Measurements from ENCODE around the gene CDC6.

- no peak for TF ChIP-seq POLR2AphosphoS5 (IDR thresholded peaks at IDR 0.05; ENCODE audit: low read depth, low read length)
- no peak for TF ChIP-seq TAF1 (IDR thresholded peaks at IDR 0.05; ENCODE audit: borderline replicate concordance, insufficient read depth, low read length)
- TF ChIP-seq REST (IDR thresholded peaks at IDR 0.05; ENCODE audit: insufficient read depth in 1 of 2, low read depth in 2 of 2, low read length in 2 of 2), result no peak
- no peak for TF ChIP-seq SIN3A (IDR thresholded peaks at IDR 0.05; ENCODE audit: borderline replicate concordance, insufficient read depth, low read length)
- no peak for TF ChIP-seq FOXP2 (optimal IDR thresholded peaks at IDR 0.05; ENCODE audit: borderline replicate concordance, extremely low read depth, extremely low read length, insufficient read depth)
Measured at GRCh38 chr17:40243761-40244160, 43.9 kb upstream of the CDC6 start.

Data from PFSK-1 (cell line).